Neural cell (in vitro differentiated cells): ENCODE results near the gene RABL6. TPM values are rescaled to one million over a fixed set of nuclear protein-coding genes. Genes with fewer than 3 reads are reported as not detected.

Experiments
- H2AFZ ChIP-seq: fragments of 200-600, 300-800 bp; sonication (generic), shearing (Covaris generic); 2 replicates; pipeline ENCODE4 v1.6.0; 2014; ENCODE audit warnings: low read depth, mild to moderate bottlenecking, antibody characterized with exemption, low read length, moderate library complexity
- H3F3A ChIP-seq: fragments of 200-600 bp; shearing (Covaris generic); 2 replicates; pipeline ENCODE4 v1.6.1; 2016; ENCODE audit warnings: mild to moderate bottlenecking, moderate library complexity, mixed read lengths, antibody characterized with exemption, low read length; ENCODE audit not compliant: insufficient read depth, poor library complexity, severe bottlenecking
- H3K27ac ChIP-seq: fragments of 200-600, 300-800 bp; sonication (generic), shearing (Covaris generic); 2 replicates; pipeline ENCODE4 v1.5.1; 2014; ENCODE audit warnings: mild to moderate bottlenecking, low read length, moderate library complexity
- H3K27me3 ChIP-seq: fragments of 300-800, 200-600 bp; sonication (generic), shearing (Covaris generic); 2 replicates; pipeline ENCODE4 v1.6.0; 2014; ENCODE audit warnings: mild to moderate bottlenecking, low read depth, low read length, moderate library complexity; ENCODE audit not compliant: insufficient read depth
- H3K36me3 ChIP-seq: fragments of 300-800, 200-600 bp; sonication (generic), shearing (Covaris generic); 2 replicates; pipeline ENCODE4 v1.5.1; 2014; ENCODE audit warnings: mild to moderate bottlenecking, antibody characterized with exemption, low read length, moderate library complexity; ENCODE audit not compliant: insufficient read depth
- H3K4me2 ChIP-seq: fragments of 300-800, 200-600 bp; sonication (generic), shearing (Covaris generic); 2 replicates; pipeline ENCODE4 v1.6.0; 2014; ENCODE audit warnings: mild to moderate bottlenecking, low read length
- H3K4me3 ChIP-seq: fragments of 300-800, 200-600 bp; sonication (generic), shearing (Covaris generic); 2 replicates; pipeline ENCODE4 v1.5.1; 2014; ENCODE audit warnings: mild to moderate bottlenecking, low read length, moderate library complexity
- H3K79me2 ChIP-seq: fragments of 200-600 bp; shearing (Covaris generic); replicated peaks from 2 replicates; pipeline ENCODE4 v1.6.0; 2014; ENCODE audit warnings: mild to moderate bottlenecking, low read length, moderate library complexity; ENCODE audit not compliant: insufficient read depth
- H3K9ac ChIP-seq: fragments of 300-800, 200-600 bp; sonication (generic), shearing (Covaris generic); 2 replicates; pipeline ENCODE4 v1.6.1; 2016; ENCODE audit warnings: mild to moderate bottlenecking, low read length, mixed read lengths
- H3K9me2 ChIP-seq: fragments of 200-600 bp; shearing (Covaris generic); 2 replicates; pipeline ENCODE4 v1.6.1; 2016; ENCODE audit warnings: mild to moderate bottlenecking, low read length, mixed read lengths; ENCODE audit not compliant: insufficient read depth
- H3K9me3 ChIP-seq: fragments of 200-600, 300-800 bp; sonication (generic), shearing (Covaris generic); 2 replicates; pipeline ENCODE4 v1.6.1; 2016; ENCODE audit warnings: mild to moderate bottlenecking, mixed run types, low read length, moderate library complexity, mixed read lengths
- H4K20me1 ChIP-seq: fragments of 200-600 bp; shearing (Covaris generic); 2 replicates; pipeline ENCODE4 v1.6.1; 2016; ENCODE audit warnings: mild to moderate bottlenecking, mixed run types; ENCODE audit not compliant: insufficient read depth
- CTCF ChIP-seq: fragments of 450-650 bp; IDR thresholded peaks from 2 replicates; pipeline ENCODE4 v1.5.1; 2014; ENCODE audit warnings: antibody characterized with exemption, mild to moderate bottlenecking, moderate library complexity; ENCODE audit not compliant: poor library complexity, severe bottlenecking
- EP300 ChIP-seq: fragments of 450-650 bp; conservative IDR thresholded peaks from 2 replicates; pipeline ENCODE4 v1.6.1; 2014; ENCODE audit warnings: antibody characterized with exemption, mild to moderate bottlenecking, moderate library complexity; ENCODE audit not compliant: poor library complexity, severe bottlenecking
- EZH2 ChIP-seq: fragments of 200-600, 300-800 bp; shearing (Covaris generic), sonication (generic); IDR thresholded peaks from 2 replicates; pipeline ENCODE4 v1.6.1; 2014; ENCODE audit warnings: antibody characterized with exemption, low read length, borderline replicate concordance, mild to moderate bottlenecking; ENCODE audit not compliant: insufficient read depth, poor library complexity, severe bottlenecking
- MXI1 ChIP-seq: fragments of 450-650 bp; conservative IDR thresholded peaks from 2 replicates; pipeline ENCODE4 v1.6.1; 2014; ENCODE audit warnings: antibody characterized with exemption, mild to moderate bottlenecking; ENCODE audit not compliant: poor library complexity, severe bottlenecking
- POLR2AphosphoS5 ChIP-seq: IDR thresholded peaks from 2 replicates; pipeline ENCODE4 v1.6.1; 2012
- RAD21 ChIP-seq: fragments of 450-650 bp; conservative IDR thresholded peaks from 2 replicates; pipeline ENCODE4 v1.6.1; 2014; ENCODE audit warnings: antibody characterized with exemption, mild to moderate bottlenecking, moderate library complexity
- REST ChIP-seq: IDR thresholded peaks from 2 replicates; pipeline ENCODE4 v1.6.1; 2012; ENCODE audit warnings: borderline replicate concordance
- SMC3 ChIP-seq: fragments of 450-650 bp; conservative IDR thresholded peaks from 2 replicates; pipeline ENCODE4 v1.6.1; 2014; ENCODE audit warnings: antibody characterized with exemption, mild to moderate bottlenecking, moderate library complexity; ENCODE audit not compliant: poor library complexity
- TAF1 ChIP-seq: IDR thresholded peaks from 2 replicates; pipeline ENCODE4 v1.6.1; 2012; ENCODE audit warnings: low read depth
- polyA plus RNA-seq: library from polyadenylated mRNA; depleted of rRNA; stranded (reverse); fragments of >200 nt; gene quantifications from 2 replicates; pipeline ENCODE4 v1.2.3, GENCODE V29; 2014

RABL6 gene
- polyA plus RNA-seq, 1 donor from 2014 or later: 46.4 TPM

GRCh38 chr9:136851941-136852663, 44.4 kb downstream of the RABL6 start, which contains the start of gene MAMDC4:
Gene MAMDC4 (plus strand): TSS chr9:136852346. CDS start chr9:136852417, 71 bp downstream.
- H2AFZ ChIP-seq: no peak within 1 kb of the TSS
- H3K9me3 ChIP-seq: no peaks in the 10 kb centered on the region
- H3F3A ChIP-seq: no peaks in the 10 kb centered on the region
- TF ChIP-seq EZH2 (no peak), POLR2AphosphoS5 (peak; percentile 5), EP300 (no peak)
- H3K4me2 ChIP-seq: no peak within 1 kb of the TSS
- H3K9ac ChIP-seq: no peak within 1 kb of the TSS
- H3K36me3 ChIP-seq: no peaks in the 10 kb centered on the region
- H3K9me2 ChIP-seq: no peaks in the 10 kb centered on the region
- H3K27ac ChIP-seq: no peak within 1 kb of the TSS
- H4K20me1 ChIP-seq: no peaks in the 10 kb centered on the region
- no peaks in the 10 kb centered on the region for H3K79me2 ChIP-seq
- no peaks in the 10 kb centered on the region for H3K27me3 ChIP-seq
- H3K4me3 ChIP-seq: no peak within 1 kb of the TSS

- Histone ChIP-seq H4K20me1 (no peaks in the 10 kb centered on the region), H3K4me3 (no peak overlapping the region), H3K4me2 (no peak overlapping the region), H3K79me2 (no peaks in the 10 kb centered on the region), H3F3A (no peaks in the 10 kb centered on the region), H3K27ac (no peak overlapping the region), H2AFZ (no peak overlapping the region), H3K9me3 (no peaks in the 10 kb centered on the region), H3K9ac (no peak overlapping the region), H3K9me2 (no peaks in the 10 kb centered on the region), H3K27me3 (no peaks in the 10 kb centered on the region), H3K36me3 (no peaks in the 10 kb centered on the region)
- no peak for TF ChIP-seq REST
- no peak for TF ChIP-seq SMC3
- no peak for TF ChIP-seq CTCF
- TF ChIP-seq EP300: no peak
- TF ChIP-seq RAD21: no peak
- no peak for TF ChIP-seq EZH2
- no peak for TF ChIP-seq MXI1
- no peak for TF ChIP-seq TAF1
- TF ChIP-seq POLR2AphosphoS5: no peak
Observed at GRCh38 chr9:136852664-136853595, 45.2 kb downstream of the RABL6 start.
